Measurements from ENCODE around the gene RNF25. TPM values are rescaled to one million over a fixed set of nuclear protein-coding genes. Genes with fewer than 3 reads are reported as not detected.

The RNF25 gene
- polyA plus RNA-seq, 2 of the 4 experiments (the other 2 are of a cell fraction) = 33.8 to 61.5 TPM

GRCh38 chr2:218708086-218708485 lies 36.3 kb upstream of the RNF25 start:
- no peak for FAIRE-seq
- no peak overlapping the region for H3K27ac ChIP-seq
- peaks cover 10% of the 10 kb centered on the region; the same call in 2 of the 3 replicates for H3K4me1 ChIP-seq
- CTCF ChIA-PET = interaction anchor here (1.2 to 5.2 kb wide), 5 partner anchors 10 to 288 kb away, joined by 3 to 54 read pairs (median 4); no protein-coding TSS in a partner anchor
- ATAC-seq = no peak
- H3K9me3 ChIP-seq = no peaks in the 10 kb centered on the region
- WGBS (ENCODE audit: missing lambda C conversion rate) = 87% methylated on average over 4 of the region's 4 CpGs
- no peak overlapping the region for H3K4me3 ChIP-seq
- no peak overlapping the region for H3K4me2 ChIP-seq
- POLR2A ChIA-PET = no interaction called here
- TF ChIP-seq KDM5A (IDR thresholded peaks at IDR 0.05) (no peak), PBX3 (IDR thresholded peaks at IDR 0.05) (no peak)
- no peak for DNase-seq (ENCODE audit: low read depth in 1 of 2, low spot score in 1 of 2)

GRCh38 chr2:218703341-218703740 lies 31.5 kb upstream of the RNF25 start:
- H3K27ac ChIP-seq = no peak overlapping the region
- H3K4me3 ChIP-seq = no peak overlapping the region
- H3K9me3 ChIP-seq = no peaks in the 10 kb centered on the region
- TF ChIP-seq E2F6 (IDR thresholded peaks at IDR 0.05; ENCODE audit: borderline replicate concordance, low read depth) (no peak), CEBPB (IDR thresholded peaks at IDR 0.05) (no peak), FOSB (CRISPR knock-in tag; IDR thresholded peaks at IDR 0.05) (no peak), HMGXB4 (CRISPR knock-in tag; IDR thresholded peaks at IDR 0.05; ENCODE audit: borderline replicate concordance) (no peak), CTCF (IDR thresholded peaks at IDR 0.05) (no peak), BCL3 (IDR thresholded peaks at IDR 0.05) (no peak), REST (IDR thresholded peaks at IDR 0.05) (no peak)
- 68% methylated on average over 4 of the region's 4 CpGs for WGBS (ENCODE audit: missing lambda C conversion rate)
- no peak for FAIRE-seq
- POLR2A ChIA-PET = no interaction called here
- no peak for DNase-seq (ENCODE audit: low read depth in 1 of 2, low spot score in 1 of 2)
- CTCF ChIA-PET = interaction anchor here (1.1 to 2.6 kb wide), 5 partner anchors 16 to 299 kb away, joined by 3 to 11 read pairs (median 4); no protein-coding TSS in a partner anchor
- no peaks in the 10 kb centered on the region for H3K4me1 ChIP-seq
- no peak for ATAC-seq
- no peak overlapping the region for H3K4me2 ChIP-seq

- ChIA-PET CTCF (interaction anchor here (0.9 to 1.7 kb wide), 8 partner anchors 8 to 301 kb away, joined by 3 to 14 read pairs (median 5); partner anchors contain the start of gene TTLL4), POLR2A (no interaction called here)
- Histone ChIP-seq H3K4me1 (no peaks in the 10 kb centered on the region), H3K9me3 (no peaks in the 10 kb centered on the region), H3K27ac (no peak overlapping the region), H3K4me2 (no peak overlapping the region), H3K4me3 (no peak overlapping the region)
- no peak for TF ChIP-seq EP300 (IDR thresholded peaks at IDR 0.05)
- TF ChIP-seq BHLHE40 (IDR thresholded peaks at IDR 0.05; ENCODE audit: low read depth, low read length) = no peak
- no peak for TF ChIP-seq BCL3 (IDR thresholded peaks at IDR 0.05)
- TF ChIP-seq KDM1A (IDR thresholded peaks at IDR 0.05; ENCODE audit: low read depth) = no peak
- no peak for TF ChIP-seq HOXB13 (CRISPR knock-in tag; IDR thresholded peaks at IDR 0.05; ENCODE audit: low read depth)
- no peak for TF ChIP-seq FOXS1 (CRISPR knock-in tag; IDR thresholded peaks at IDR 0.05)
- TF ChIP-seq NPAS2 (CRISPR knock-in tag; IDR thresholded peaks at IDR 0.05; ENCODE audit: borderline replicate concordance) = no peak
- no peak for TF ChIP-seq MAZ (IDR thresholded peaks at IDR 0.05; ENCODE audit: borderline replicate concordance, low read depth, low read length)
- TF ChIP-seq RFX5 (IDR thresholded peaks at IDR 0.05) = no peak
- no peak for FAIRE-seq
- 76% methylated on average over 2 of the region's 2 CpGs for WGBS (ENCODE audit: missing lambda C conversion rate)
- no peak for ATAC-seq
- no peak for DNase-seq (ENCODE audit: low read depth in 1 of 2, low spot score in 1 of 2)
Measured at GRCh38 chr2:218701806-218702205, 30.0 kb upstream of the RNF25 start.

Measured in A549 (cell line).